Hepatic stellate cell (primary cell): ENCODE data around the gene DDAH2.

Experiments used
- DNase-seq: peaks from one replicate; pipeline ENCODE4 v3.0.0; 2011; ENCODE audit warnings: low spot score

DDAH2 gene

GRCh38 chr6:31728767-31729514 lies at the start of gene DDAH2:
TSS of gene DDAH2 (minus strand) at chr6:31729299. CDS start at chr6:31729161, 138 bp downstream.
- no peak for DNase-seq

DNA sequence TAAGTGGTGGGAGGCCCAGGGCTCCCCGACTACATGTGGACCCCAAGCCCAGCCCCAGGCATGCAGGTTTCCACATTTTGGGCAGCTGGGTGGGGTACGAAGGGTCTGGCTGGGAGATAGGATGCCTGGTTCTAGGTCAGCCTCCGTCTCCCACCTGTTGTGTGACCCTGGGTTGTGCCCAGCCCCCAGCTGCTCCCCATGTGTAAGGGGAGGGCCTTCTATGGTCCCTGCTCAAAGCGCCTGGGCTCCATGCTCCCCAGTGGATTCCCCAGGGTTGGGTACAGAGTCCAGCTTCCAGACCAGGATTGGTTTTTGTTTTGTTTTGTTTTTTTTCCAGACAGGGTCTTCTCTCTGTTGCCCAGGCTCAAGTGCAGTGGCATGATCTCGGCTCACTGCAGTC lies 49.1 kb upstream of the DDAH2 start:
- no peak for DNase-seq

DNA sequence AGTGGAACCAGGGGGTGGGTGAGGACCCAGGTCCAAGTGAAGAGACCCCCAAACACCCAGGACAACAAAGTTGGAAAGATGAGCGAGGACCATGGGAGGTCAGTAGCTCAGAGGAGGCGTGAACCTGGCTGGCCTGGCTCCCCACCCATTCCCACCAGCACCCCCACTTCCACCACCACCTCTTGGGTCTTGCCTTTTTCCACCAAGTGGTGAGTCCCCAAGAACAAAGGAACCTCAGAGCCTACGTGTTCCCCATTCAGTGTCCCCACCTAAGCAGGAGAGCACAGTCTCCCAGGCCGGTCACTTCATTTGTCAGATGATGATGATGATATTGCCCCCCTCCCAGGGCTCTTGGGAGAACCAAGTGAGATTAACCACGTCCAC lies 48.6 kb upstream of the DDAH2 start:
- no peak for DNase-seq

GRCh38 chr6:31776989-31777666 lies 48.0 kb upstream of the DDAH2 start, which contains the start of gene VWA7:
TSS of gene VWA7 (minus strand) at chr6:31777328. CDS start at chr6:31776779, 549 bp downstream.
- peak; percentile 86 for DNase-seq

GRCh38 chr6:31776485-31776988 lies 47.4 kb upstream of the DDAH2 start:
- no peak for DNase-seq

DNA sequence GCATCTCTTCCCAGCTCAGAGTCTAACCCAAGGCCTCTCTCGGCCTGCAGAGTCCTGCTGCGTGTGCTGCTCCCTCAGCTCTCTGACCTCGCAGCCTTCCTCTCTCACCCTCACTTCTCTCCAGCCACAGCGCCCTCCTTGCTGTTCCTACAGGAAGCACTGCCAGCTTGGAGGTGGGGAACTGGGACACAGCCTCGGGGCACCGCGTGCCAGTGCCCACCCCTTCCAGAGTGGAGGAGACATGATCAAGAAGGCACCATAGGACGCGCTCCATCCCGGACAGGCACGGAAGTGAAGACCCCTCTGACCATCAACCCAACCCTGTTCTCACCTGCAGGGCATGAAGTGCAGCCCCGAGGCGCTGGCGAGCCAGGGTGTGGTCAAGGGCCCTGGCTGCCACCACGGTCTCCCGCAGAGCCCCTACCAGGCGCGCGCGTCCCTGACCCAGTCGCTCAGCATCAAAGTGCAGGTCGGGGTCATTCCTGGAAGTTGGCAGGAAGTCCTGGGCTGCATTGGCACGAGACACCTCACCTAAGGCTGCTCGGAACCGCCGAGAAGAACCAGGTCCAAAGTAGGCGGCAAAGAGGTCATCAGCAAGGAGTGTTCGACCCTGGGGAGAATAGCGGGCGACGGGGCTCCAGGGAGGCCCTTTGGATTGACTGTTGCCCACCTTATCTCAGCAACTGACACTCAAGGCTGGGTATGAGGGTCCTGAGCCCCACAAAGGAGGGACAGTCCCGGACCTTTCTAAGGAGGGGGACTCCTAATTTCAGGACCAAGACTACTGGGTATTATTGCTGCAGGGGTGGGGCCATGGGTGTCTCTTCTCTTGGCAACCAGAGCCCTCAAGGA lies 46.8 kb upstream of the DDAH2 start:
- DNase-seq = no peak

- DNase-seq = no peak
These were observed 46.1 kb upstream of the DDAH2 start for GRCh38 chr6:31775184-31775583.

DNA sequence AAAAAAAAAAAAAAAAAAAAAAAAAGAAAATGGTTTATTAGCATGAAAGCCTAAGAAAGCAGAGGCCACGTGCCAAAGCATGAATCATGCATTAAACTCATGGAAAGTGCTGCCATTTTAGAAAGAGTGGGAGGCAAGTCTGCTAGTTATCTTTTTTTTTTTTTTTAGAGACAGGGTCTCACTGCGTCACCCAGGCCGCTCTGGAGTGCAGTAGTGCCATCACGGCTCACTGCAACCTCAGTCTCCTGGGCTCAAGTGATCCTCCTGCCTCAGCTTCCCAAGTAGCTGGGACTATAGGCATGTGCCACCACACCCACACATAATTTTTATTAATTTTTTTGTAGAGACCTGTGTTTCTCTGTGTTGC lies 42.9 kb upstream of the DDAH2 start:
- DNase-seq = no peak

GRCh38 chr6:31770860-31771259 lies 41.8 kb upstream of the DDAH2 start:
- DNase-seq = no peak

DNA sequence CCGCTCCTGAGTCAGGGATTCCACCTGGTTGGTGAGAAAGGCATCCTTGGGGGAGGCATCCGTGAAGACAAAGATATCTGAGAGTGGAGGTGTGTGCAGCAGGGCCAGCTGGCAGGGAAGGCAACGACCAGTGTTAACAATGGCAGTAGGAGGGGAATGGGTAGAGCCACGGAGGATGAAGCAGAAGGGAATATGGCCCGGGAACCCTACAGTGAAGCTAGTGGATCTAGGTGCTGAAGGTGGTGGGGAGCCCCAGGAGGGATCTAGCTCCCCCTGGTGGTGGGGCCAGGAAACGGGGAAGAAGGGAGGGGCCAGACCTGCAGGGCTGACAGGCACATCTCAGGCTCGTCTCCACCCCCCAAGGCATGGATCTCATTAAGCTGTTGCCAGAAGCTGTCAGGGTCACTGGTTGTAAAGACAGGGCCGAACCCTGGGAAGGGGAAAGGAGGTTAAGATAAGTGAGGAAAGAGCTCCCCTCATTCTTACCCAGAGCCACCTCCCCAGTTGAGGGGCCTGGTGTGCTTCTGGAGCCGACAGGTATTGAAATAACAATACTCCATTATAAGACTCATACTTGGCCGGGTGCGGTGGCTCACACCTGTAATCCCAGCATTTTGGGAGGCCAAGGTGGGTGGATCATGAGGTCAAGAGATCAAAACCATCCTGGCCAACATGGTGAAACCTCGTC lies 40.7 kb upstream of the DDAH2 start:
- DNase-seq = peak; percentile 87

DNA sequence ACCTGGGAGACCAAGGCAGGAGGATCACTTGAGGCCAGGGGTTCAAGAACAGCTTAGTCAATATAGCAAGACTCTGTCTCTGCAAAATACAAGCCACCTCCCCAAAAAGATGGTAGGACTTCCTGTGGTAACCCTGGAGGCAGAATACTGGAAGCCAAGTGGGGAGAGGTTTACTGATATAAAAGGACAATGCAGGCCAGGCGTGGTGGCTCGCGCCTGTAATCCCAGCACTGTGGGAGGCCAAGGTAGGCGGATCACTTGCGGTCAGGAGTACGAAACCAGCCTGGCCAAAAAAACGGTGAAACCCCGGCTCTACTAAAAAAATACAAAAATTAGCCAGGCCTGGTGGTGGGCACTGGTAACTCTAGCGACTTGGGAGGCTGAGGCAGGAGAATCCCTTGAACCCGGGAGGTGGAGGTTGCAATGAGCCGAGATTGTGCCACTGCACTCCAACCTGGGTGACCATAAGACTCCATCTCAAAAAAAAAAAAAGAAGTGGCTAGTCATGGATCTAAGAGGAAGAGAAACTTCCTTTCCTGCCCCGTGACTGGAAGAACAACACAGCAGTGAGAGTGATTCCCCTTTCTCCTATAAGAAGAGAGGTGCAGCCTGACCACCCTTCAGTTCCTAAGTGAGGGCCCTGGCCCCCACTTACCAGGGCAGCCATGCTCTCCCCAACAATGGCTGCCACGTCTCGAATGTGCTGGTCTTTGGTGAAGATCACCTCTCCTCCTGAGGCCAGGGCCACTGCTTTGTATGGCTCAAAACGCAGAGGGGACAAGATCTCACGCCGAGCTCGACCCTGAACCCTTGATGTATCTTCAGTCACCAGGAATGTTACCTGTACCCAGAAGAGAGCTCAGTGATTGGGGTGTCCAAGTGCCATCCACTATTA lies 39.5 kb upstream of the DDAH2 start:
- DNase-seq = no peak

- DNase-seq = no peak
These were observed 38.1 kb upstream of the DDAH2 start for GRCh38 chr6:31767096-31767645.

- peak; percentile 55 for DNase-seq
These were observed 37.1 kb upstream of the DDAH2 start for GRCh38 chr6:31765910-31766794.

GRCh38 chr6:31765559-31765909 lies 36.4 kb upstream of the DDAH2 start:
- no peak for DNase-seq

DNA sequence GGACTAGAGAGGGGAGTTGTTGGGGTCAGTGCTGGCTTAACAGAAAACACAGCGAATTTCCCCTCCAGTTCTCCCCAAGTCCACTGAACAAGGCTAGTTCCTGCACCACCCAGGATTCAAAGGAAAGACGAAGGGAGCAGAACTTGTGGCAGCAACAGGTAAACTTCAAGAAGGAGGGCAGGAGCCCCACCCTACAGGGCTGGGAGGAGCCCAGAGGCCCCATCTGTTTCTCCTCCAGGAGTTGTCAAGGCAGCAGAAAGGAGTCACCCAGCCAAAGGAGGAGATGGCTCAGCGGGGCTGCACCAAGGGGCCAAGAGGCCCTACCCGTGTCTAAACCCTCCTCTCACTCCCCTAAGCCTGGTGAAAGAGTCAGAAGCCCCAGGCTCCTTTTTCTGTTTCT lies 35.1 kb upstream of the DDAH2 start:
- peak; percentile 40 for DNase-seq

GRCh38 chr6:31763619-31763940 lies 34.5 kb upstream of the DDAH2 start:
- DNase-seq = peak; percentile 96

- DNase-seq = peak; percentile 37
These were observed 33.9 kb upstream of the DDAH2 start for GRCh38 chr6:31762878-31763618.

GRCh38 chr6:31762356-31762755 lies 33.3 kb upstream of the DDAH2 start, which contains the start of gene SAPCD1:
TSS of gene SAPCD1 (plus strand) at chr6:31762656. CDS start at chr6:31763055, 399 bp downstream.
- no peak for DNase-seq

- no peak for DNase-seq
These were observed 32.2 kb upstream of the DDAH2 start for GRCh38 chr6:31761343-31761742.
